HL-60/S4 treated with retinoic acid at 250 ng/mL for 4 days and 3 days (cell line): ENCODE results near the gene GSTO2.

Experiments used
- in situ Hi-C: fragments of 300-500 bp; cut with MboI; formaldehyde crosslinking; loops from 2 replicates; pipeline ENCODE4 v1.7.0; 2022; ENCODE audit warnings: low sequenced_read_pairs

The GSTO2 gene

DNA sequence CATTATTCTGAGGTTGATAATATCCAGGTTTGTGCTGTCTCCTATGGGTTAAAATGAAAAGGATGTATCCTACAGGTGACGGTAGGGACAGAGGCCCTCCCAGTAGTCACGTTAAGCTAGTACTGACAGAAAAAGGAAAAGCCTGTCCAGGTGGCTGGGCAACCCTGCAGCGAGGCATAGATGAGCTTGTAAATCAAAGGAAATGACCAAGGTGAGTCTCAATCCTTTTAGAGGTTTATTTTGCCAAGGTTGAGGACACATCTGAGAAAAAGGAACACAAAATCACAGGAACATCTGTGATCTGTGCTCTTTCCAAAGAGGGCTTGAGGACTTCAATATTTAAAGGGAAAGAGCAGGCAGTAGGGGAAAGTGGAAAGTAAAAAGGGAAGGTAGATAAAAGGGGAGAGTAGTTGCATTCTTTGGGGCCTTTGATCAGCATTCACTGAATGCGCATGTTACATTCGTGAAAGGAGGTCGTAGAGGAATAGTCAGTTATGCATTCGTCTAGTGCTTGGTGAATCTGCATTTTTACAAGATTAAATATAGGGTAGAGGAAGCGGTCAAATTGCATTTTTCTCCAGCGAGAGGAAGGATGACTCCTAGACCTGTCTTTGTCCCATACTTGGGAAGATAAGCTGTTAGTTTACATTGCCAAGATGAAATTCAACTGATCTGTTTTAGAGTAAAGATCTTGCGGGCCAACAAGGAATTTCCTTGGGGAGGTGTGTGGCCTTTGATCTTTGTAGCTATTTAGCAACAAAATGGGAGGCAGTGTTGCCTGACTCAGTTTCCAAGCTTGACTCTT, 15.2 kb upstream of the GSTO2 start:
- in situ Hi-C loops = no loop called here

DNA sequence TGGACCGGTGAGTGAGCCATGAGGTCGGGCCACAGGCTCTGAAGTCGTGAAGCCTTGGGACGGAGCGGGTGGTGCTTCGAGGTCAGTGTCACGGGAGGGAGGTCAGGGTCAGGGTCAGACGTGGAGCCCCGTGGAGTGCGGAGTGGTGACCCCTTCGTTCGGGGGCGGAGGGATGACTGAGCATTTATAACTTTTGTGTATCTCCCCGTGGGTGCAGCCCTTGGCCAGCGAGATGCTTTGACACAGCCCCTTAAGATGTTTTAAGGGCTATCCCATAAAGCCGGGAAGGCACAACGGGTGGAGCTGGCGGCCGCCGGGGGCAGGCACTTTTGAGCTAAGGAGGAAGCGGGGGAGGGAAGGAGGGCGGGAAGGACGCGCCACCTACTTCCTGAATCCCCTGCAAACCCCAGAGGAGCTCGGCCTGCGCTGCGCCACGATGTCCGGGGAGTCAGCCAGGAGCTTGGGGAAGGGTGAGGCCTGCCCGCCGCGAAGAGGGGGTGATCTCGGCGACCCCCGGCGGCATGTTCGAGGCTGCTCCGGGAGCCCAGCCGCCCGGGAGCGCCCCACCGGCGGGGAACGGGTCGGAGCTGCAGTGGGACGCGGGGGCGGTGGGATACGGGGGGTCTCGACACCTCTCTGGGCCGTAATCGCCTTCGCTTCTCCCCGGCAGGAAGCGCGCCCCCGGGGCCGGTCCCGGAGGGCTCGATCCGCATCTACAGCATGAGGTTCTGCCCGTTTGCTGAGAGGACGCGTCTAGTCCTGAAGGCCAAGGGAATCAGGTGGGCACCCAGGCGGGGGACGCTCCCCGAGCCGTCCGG, 14.3 kb upstream of the GSTO2 start, which contains the start of gene GSTO1:
Gene GSTO1 (plus strand): TSS at position 400 of the 818 bp plus-strand sequence. CDS start 37 bp downstream, at position 437.
- in situ Hi-C loops = no loop called here

DNA sequence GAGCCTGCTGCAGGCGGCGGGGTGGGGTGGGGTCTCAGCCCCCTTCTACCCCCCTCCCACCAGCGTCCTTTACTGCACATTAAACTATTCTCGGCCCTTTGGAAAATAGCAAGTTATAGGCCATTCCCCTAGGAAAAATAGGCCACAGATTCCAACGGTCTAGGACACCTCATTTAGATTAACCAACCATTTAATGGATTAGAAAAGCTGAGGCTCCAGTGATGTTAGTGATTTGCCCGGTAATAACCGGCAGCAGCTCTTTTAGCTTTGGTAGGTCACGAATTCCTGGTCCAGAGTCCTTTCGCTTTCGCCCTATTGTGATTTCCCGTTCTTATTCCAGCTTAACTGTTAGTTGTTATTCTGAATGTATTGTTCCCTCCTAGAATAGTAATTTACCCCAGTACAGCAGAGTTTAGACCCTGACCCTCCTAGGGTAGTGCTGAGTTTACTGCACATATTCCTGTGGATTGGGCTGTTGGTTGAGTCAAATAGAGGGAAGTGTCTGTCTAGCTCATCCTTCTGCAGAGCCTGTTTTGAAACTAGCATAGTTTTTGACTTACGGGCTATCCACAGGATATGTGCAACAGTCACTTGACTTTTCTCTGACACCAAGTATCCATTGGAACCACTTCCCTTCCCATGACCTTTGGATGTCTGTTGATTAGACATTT, 13.5 kb upstream of the GSTO2 start:
- in situ Hi-C loops = no loop called here

DNA sequence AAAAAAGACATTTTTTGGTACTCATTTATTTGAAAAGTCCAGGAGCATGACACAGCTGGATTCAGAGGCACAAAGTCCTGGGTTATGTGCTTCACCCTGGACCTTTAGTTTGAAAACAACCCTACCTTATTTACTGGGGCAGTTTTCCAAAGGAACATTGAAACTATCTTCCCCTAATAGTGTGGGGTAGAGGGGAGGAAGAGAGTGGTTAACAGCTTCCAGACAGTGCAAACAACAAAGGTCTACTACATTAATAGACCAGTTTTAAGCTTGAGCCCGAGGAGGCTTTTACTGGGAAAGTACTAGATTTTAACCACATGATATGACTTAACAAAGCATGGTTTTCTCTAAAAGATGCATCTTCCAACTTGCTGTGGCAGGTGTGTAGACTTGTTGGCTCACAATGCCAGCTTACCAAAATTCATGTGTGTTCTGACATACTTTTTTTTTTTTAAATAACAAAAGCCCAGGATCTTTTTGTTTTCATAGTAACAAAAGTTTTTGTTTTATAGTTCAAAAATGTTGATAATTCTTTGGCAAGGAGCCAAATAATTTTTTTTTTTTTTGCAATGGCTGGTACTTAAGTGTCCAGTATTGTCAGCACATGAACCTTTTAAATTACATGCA, 12.5 kb upstream of the GSTO2 start:
- in situ Hi-C loops = no loop called here

DNA sequence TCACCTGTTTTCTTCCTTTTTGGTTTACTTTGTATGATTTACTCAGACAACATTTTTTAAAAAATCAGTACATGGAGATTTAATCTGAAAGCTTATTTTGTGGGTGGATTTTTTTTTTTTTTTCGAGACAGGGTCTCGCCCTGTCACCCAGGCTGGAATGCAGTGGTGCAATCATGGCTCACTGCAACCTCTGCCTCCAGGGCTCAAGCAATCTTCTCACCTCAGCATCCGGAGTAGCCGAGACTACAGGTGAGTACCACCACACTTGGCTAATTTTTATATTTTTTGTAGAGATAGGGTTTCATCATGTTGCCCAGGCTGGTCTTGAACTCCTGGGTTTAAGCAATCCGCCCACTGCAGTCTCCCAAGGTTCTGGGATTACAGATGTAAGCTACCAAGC, 11.7 kb upstream of the GSTO2 start:
- in situ Hi-C loops = no loop called here

DNA sequence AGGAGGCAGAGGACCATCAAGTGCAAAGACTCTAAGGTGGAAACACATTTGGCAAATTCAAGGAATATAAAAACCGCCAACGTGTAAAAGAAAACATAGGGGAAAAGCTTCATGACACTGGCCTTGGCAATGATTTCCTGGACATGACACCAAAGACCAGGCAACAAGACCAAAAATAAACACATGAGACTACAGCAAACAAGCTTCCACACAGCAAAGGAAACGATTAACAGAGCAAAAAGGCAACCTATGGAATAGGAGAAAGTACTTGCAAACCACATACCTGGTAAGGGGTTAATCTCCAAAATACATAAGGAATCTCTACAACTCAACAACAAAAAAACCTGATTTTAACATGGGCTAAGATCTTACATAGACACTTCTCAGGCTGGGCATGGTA, 10.8 kb upstream of the GSTO2 start:
- in situ Hi-C loops = no loop called here

DNA sequence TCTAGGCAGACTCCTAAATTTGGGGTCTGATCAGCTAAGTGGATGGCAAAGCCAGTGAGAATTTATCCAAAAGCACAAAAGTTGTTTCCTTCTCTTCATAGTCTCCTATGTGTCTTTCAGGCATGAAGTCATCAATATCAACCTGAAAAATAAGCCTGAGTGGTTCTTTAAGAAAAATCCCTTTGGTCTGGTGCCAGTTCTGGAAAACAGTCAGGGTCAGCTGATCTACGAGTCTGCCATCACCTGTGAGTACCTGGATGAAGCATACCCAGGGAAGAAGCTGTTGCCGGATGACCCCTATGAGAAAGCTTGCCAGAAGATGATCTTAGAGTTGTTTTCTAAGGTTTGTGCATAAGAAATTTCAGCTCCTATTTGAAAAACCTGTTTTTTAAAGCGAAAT, 9.5 kb upstream of the GSTO2 start:
- in situ Hi-C loops = no loop called here

DNA sequence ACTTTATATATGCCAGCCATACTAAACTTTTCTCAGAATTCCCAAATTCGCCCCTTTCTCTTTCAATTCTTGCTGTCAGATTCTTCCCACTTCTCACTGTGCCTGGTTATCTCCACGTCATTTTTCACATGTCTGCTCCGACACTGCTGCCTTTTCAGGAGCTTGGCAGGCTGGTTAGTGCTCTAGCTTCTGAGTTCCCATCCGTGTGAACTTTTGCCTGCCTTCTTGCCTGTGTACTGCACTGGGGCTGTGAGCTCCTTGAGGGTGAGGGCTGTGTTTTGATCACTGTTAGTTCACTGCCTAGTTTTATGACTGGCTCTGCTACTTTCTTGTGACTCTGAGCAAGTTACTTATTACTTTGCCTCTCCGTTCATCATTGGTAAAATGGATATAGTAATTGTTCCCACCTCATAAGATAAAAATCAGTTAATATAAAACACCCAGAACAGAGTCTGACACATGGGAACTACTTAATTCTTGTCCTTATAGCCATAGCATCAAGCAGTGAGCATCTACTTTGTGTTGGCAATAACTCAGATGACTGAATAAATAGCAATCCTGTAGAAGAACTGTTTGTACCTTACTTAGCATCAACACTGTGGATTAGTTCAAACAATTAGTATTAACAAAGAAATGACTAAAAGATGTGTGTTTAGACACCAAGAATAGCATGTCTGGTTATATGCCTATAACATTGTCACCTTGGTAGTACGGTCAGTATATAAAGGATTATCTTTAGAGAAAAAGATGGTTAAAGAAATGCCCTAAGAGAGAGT, 8.8 kb upstream of the GSTO2 start:
- in situ Hi-C loops = no loop called here

DNA sequence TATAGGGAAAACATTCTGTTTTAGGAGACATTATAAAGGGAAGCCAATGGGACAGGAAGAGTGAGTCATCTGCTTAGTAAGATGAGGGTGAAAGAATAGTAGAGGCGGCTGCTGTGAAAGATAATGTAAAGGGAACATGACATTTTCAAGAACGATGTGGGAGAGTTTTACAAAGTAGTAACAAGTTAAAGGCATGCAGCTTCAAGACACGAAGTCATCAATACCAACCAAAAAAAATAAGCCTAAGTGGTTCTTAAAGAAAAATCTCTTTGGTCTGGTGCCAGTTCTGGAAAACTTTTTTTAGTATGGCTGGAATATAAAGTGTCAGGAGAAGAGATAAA, 8.2 kb upstream of the GSTO2 start:
- in situ Hi-C loops = no loop called here

DNA sequence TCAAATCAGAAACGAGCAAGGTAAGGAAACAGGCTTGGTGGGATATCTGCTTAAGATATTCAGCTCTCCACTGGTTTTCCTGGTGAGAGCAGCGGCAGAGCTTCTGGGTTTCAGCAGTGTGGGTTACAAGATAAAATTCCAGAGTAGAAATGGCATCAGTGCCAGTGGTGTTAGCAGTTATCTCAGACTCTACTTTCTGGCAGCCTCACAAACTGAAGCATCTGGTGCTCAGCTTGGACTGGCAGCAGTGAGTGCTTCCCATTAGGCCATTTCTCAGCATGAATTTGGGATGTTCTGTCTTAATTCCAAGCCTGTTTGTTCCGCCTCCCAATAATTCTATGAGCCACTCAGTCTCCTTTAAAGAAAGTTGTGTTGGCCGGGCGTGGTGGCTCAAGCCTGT, 6.9 kb upstream of the GSTO2 start:
- in situ Hi-C loops = no loop called here

DNA sequence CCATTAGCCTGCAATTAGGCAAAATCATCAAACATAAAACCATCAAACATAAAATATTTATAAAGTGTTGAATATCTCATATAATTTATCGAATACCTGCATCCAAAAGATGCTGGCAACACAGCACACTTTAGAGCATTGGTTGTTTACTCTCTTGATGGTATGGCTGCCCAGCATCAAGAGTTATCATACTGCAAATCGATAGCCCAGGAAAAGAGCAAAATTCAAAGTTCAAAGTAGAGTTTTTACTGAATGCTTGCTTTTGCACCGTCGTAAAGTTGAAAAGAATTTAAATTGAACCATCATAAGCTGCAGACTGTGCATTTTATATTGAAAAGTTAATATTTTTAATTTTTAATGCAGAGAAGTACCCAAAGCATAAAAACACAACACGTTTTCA, 4.2 kb upstream of the GSTO2 start:
- in situ Hi-C loops = no loop called here

DNA sequence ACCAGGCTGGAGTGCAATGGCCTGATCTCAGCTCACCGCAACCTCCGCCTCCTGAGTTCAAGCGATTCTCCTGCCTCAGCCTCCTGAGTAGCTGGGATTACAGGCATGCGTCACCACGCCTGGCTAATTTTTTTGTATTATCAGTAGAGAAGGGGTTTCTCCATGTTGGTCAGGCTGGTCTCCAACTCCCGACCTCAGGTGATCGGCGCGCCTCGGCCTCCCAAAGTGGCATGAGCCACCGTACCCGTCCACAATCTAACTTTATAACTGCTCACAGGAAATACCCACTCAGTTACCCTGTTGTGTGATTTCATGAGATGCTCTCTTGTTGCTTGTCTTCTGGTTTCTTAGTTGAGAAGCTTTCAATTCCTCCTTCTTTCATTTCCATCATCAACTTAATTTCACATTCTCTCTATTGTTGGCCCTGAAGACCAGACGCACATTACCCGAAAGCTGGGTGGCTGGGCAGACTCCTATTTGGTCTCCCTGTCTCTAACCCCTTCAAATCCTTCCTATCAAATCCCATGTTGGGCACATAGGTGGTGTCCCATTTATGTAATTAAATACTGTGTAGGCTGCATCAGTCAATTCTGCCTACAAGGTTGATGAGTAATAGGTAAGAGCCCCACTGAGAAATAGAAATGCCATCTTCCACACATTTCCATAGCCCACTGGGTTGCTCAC, 1.1 kb upstream of the GSTO2 start:
- in situ Hi-C loops = no loop called here

DNA sequence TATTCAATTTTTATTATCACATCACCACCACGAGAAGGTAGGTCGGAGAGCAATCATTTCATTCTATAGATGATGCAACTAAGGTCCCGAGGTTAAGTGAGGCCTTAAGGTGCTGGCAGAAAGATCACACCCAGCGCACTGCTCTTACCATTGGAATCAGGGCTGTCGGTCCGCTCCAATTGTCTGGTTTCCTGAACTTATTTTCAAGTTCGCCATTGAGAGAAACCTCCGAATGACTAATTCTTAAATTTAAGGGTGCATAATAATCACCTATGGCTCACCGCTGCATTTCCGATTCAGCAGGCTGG, 625 bp upstream of the GSTO2 start:
- in situ Hi-C loops = no loop called here

DNA sequence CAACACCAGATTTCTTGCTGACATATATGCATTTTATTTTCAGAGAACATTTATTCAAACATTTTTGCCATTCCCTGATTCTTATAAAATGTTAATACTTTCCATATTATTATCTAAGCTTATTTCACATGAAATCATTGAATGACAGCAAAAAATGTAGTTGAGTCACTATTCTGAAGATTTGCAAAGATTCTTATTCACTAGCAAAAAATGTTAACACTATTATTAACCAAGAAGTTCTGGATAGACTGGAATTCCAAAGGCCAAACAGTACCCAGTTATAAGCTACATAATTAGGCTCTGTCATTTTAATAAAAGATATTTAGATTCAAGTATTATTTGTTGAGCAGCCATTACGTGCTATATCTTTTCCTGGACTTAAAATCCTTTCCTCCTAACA, 4.3 kb downstream of the GSTO2 start:
- in situ Hi-C loops = no loop called here

DNA sequence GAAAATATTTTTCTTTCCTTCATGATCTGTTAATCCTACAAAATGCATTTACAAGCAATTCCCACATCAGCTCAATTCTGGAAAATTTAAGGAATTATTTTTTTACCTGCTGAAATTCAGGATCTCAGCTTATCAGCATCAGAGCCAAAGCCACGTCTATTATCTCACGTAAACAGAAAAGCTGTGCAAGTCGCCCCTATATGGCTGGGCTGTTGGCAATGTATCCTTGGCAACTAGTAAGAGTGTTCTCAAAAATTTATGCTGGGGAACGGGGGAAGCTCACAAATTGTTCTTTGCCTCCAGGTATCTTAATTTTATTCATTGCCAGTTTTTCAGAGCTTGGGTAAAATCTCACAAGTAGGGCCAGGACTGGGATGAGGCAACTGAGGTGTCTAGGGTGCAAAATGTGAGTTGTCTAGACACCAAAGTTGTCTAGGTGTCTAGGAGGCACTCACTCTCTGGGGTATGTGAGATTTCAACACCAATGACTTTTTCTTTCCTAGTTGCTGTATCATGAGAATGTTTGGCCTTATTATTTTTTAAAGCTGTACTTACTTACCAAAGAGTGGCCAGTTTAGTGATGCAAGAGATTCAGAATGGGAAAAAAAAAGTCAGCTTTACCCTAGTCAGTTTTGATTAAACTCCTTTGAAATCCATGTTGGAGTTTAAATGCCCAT, 5.1 kb downstream of the GSTO2 start:
- in situ Hi-C loops = no loop called here

DNA sequence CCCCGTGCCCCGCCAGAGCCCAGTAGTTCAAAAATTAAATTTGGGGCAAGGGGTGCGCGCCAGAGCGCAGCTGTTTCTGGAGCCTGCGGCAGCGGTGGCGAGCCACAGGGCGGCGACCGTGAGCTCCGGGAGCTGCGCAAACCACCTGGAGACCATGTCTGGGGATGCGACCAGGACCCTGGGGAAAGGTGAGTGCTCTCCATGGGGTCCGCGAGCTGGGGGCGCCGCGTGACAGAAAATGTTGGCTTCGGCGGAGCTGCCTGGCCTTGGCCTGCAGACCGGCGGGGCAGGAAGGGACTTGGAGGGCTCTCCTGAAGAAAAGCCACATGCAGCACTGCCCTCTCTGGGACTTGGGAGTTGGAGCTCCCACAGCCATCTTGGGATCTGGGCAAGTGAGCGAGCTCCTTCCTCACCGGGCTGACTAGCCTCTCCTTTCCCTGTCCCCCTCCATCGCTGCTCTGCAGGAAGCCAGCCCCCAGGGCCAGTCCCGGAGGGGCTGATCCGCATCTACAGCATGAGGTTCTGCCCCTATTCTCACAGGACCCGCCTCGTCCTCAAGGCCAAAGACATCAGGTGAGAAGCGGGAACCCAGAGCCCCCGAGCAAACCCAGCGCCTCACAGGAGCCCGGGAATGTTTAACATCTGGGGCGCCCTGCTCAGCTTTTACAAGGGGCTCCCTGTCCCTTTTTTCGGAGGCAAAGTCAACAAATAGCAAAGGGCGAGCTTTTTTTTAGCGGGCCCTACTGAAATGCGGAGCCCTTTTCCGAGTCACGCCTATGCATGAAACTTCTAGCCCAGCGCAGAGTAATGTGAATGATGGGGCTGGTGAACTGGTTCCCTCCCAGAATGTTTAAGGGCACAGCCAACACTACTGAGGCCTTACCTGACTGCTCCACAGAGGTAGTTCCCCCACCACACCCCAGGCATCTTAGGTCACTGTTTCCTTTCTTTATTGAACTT, 6.1 kb downstream of the GSTO2 start:
- in situ Hi-C loops = no loop called here

DNA sequence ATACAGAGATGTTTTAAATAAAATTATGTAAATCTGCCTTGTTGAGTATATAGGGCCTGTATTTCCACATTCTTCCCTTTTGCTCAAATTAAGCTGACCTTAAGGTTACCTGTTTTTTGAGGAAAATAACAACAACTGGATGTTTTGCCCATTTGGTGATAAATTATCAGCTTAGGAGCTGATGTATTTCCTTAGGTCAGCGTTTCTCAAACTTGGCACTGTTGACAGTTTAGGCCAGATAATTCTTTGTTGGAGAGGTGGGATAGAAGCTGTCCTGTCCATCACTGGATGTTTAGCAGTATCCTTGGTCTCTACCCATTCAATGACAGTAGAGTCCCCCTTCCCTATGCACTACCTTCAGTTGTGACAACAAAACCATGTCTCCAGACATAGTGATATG, 7.2 kb downstream of the GSTO2 start:
- in situ Hi-C loops = no loop called here

DNA sequence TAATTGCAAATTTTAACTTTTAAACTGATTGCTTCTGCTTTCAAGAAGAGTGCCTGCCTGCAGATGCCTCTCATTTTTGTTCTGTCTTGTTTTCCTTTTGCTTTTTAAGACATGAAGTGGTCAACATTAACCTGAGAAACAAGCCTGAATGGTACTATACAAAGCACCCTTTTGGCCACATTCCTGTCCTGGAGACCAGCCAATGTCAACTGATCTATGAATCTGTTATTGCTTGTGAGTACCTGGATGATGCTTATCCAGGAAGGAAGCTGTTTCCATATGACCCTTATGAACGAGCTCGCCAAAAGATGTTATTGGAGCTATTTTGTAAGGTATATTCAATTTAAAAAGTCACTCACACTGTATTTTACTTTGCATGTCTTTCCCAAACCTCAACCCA, 8.8 kb downstream of the GSTO2 start:
- in situ Hi-C loops = no loop called here
